A673 (cell line): ENCODE results near the gene GNG3. TPM values are rescaled to one million over a fixed set of nuclear protein-coding genes. Genes with fewer than 3 reads are reported as not detected.

Source experiments
- BruUV-seq: library from RNA; stranded (reverse); fragments of 400-500 nt; replicated peaks from 2 replicates; lab custom pipeline; 2021; lab: Mats Ljungman, UMichigan
- CTCF ChIA-PET: fragments of 300-600 bp; sonication (Branson Sonifier 250); formaldehyde crosslinking; loops from one replicate; lab custom pipeline; 2022; ENCODE audit warnings: antibody characterized with exemption; lab: Charles Lee
- POLR2A ChIA-PET: fragments of 300-600 bp; sonication (Branson Sonifier 250); formaldehyde crosslinking; loops from one replicate; lab custom pipeline; 2022; ENCODE audit warnings: antibody characterized with exemption; ENCODE audit not compliant: low non-redundant PET; lab: Charles Lee
- DNase-seq: peaks from one replicate; pipeline ENCODE4 v3.0.0-alpha.2; 2015; ENCODE audit warnings: low spot score
- H3K27ac ChIP-seq: fragments of 200-600 bp; sonication (generic); 2 replicates; pipeline ENCODE4 v1.5.1; 2016; ENCODE audit warnings: mixed run types, low read depth, mild to moderate bottlenecking, mixed read lengths, antibody characterized with exemption, low read length; ENCODE audit not compliant: poor library complexity, severe bottlenecking
- H3K27me3 ChIP-seq: fragments of 200-600 bp; sonication (generic); replicated peaks from 2 replicates; pipeline ENCODE4 v1.6.1; 2017; ENCODE audit warnings: mixed run types, low read depth, mild to moderate bottlenecking, mixed read lengths, antibody characterized with exemption, low read length; ENCODE audit not compliant: insufficient read depth, poor library complexity
- H3K36me3 ChIP-seq: fragments of 200-600 bp; sonication (generic); 2 replicates; pipeline ENCODE4 v1.6.1; 2016; ENCODE audit warnings: mixed run types, mild to moderate bottlenecking, mixed read lengths, antibody characterized with exemption, low read length; ENCODE audit not compliant: insufficient read depth, poor library complexity, severe bottlenecking
- H3K4me1 ChIP-seq: fragments of 200-600 bp; sonication (generic); 2 replicates; pipeline ENCODE4 v1.6.1; 2017; ENCODE audit warnings: mixed run types, mild to moderate bottlenecking, mixed read lengths, antibody characterized with exemption, low read length; ENCODE audit not compliant: insufficient read depth, poor library complexity, severe bottlenecking
- H3K4me3 ChIP-seq: fragments of 200-600 bp; sonication (generic); 2 replicates; pipeline ENCODE4 v1.5.1; 2016; ENCODE audit warnings: low read depth, mixed run types, mild to moderate bottlenecking, mixed read lengths, low read length; ENCODE audit not compliant: poor library complexity, severe bottlenecking
- H3K9me3 ChIP-seq: fragments of 200-600 bp; sonication (generic); 2 replicates; pipeline ENCODE4 v1.6.1; 2016; ENCODE audit warnings: mixed run types, low read depth, mild to moderate bottlenecking, mixed read lengths, antibody characterized with exemption, low read length; ENCODE audit not compliant: poor library complexity, severe bottlenecking
- CTCF ChIP-seq: fragments of 300-800, 200-600 bp; sonication (generic); conservative IDR thresholded peaks from 2 replicates; pipeline ENCODE4 v1.5.1; 2017; ENCODE audit warnings: low read depth, mild to moderate bottlenecking, antibody characterized with exemption, low read length, moderate library complexity, mixed read lengths
- EZH2 ChIP-seq: fragments of 200-600 bp; sonication (generic); IDR thresholded peaks from 2 replicates; pipeline ENCODE4 v1.6.1; 2017; ENCODE audit warnings: borderline replicate concordance, low read depth, mild to moderate bottlenecking, mixed read lengths, antibody characterized with exemption, low read length; ENCODE audit not compliant: poor library complexity, severe bottlenecking
- intact Hi-C: fragments of 100-400 bp; cut with micrococcal nuclease; formaldehyde crosslinking; loops from one replicate; pipeline ENCODE4 v1.10.0; 2022; ENCODE audit not compliant: unreplicated experiment
- total RNA-seq: library from RNA; stranded (reverse); gene quantifications from 2 replicates; pipeline ENCODE4 v1.2.3, GENCODE V29; 2021

The GNG3 gene
- total RNA-seq, 1 experiment from 2014 or later: 0.45 TPM

DNA sequence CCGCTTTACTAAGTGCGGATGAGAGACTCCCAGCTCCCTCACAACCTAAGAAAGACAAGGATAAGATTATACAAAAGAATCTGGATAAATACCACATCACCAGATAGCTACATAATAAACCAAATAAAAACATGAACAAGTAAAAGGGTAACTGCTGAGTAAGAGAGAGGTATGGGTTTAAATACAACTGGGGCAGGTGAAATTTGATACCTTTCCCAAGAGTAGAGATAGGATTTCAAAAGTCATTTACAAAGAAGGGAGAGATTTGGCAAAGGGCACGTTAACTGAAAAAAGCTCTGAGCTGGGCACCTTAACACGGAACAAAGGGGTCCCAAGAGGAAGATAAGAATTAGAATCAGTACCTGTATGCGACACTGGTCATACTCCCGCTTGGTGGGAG is 30.3 kb upstream of the GNG3 start:
- DNase-seq: no peak
- no TSS peak for BruUV-seq
- Histone ChIP-seq H3K4me3 (no peak overlapping the region), H3K27me3 (no peaks in the 10 kb centered on the region), H3K4me1 (peaks cover 37% of the 10 kb centered on the region), H3K27ac (peak overlapping the region; percentile 26), H3K9me3 (no peaks in the 10 kb centered on the region), H3K36me3 (peaks cover 39% of the 10 kb centered on the region)
- intact Hi-C loops: no loop called here
- POLR2A ChIA-PET: interaction anchor here (1.0 kb wide), 1 partner anchor 12 kb away, joined by 4 read pairs; the partner anchor contains the start of genes C11orf98 and CSKMT
- TF ChIP-seq EZH2: no peak
- TF ChIP-seq CTCF: no peak
- CTCF ChIA-PET: interaction anchor here (0.5 kb wide), 1 partner anchor 188 kb away, joined by 5 read pairs; no protein-coding TSS in a partner anchor

GRCh38 chr11:62677714-62678113 is 29.8 kb upstream of the GNG3 start:
- ChIA-PET POLR2A (interaction anchor here (1.0 kb wide), 1 partner anchor 13 kb away, joined by 4 read pairs; the partner anchor contains the start of genes C11orf98 and CSKMT), CTCF (no interaction called here)
- H3K4me1 ChIP-seq: peaks cover 31% of the 10 kb centered on the region
- BruUV-seq: no TSS peak
- H3K4me3 ChIP-seq: peak overlapping the region; percentile 85
- no peaks in the 10 kb centered on the region for H3K9me3 ChIP-seq
- peak overlapping the region; percentile 26 for H3K27ac ChIP-seq
- peaks cover 39% of the 10 kb centered on the region for H3K36me3 ChIP-seq
- intact Hi-C loops: no loop called here
- H3K27me3 ChIP-seq: no peaks in the 10 kb centered on the region
- no peak for DNase-seq
- TF ChIP-seq EZH2 (no peak), CTCF (no peak)

DNA sequence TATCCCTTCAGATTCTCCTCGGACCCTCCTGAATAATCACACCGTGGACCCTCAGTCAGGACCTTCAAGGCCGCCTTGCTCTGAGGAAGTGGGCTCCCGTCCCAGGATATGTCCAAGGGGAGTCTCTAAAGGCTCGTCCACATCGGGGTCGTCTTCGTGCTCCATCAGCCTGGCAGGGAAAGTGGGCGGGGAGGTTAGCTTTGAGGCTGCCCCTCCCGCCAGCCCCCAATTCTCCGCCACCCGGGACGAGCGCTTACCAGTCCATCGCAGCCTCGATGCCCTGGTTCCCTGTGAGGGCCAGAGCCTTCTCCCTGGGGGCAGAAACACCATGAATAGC is 29.1 kb upstream of the GNG3 start:
- Histone ChIP-seq H3K9me3 (no peaks in the 10 kb centered on the region), H3K4me3 (peak overlapping the region; percentile 85), H3K27ac (peak overlapping the region; percentile 84), H3K27me3 (no peaks in the 10 kb centered on the region), H3K4me1 (peaks cover 25% of the 10 kb centered on the region), H3K36me3 (peaks cover 32% of the 10 kb centered on the region)
- ChIA-PET POLR2A (no interaction called here), CTCF (no interaction called here)
- no TSS peak for BruUV-seq
- intact Hi-C loops: no loop called here
- no peak for DNase-seq
- TF ChIP-seq EZH2 (no peak), CTCF (no peak)
